Measurements from ENCODE around the gene RMP24.

Gene RMP24

DNA sequence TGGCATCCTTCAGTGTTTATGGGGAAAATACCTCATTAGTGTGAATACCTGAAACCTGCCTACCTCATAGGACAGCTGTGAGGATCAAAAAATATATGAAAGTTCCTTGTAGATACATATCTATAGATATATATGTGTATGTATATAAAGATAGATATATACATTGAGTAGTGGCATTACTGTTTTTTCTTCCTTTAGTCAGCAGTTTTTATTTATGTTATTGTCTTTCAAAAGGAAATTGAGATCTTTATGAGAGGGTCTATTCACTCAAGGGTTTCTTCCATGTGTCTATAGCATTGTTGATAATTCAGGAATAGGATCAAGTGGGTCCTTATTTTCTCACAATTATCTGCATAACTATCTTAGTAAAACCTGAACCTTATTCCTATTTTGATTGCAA lies 6.6 kb downstream of the RMP24 start:
- no peak for ATAC-seq
- ChIA-PET CTCF (no interaction called here), POLR2A (no interaction called here)
- H3K4me1 Mint-ChIP-seq, result peaks cover 2% of the 10 kb centered on the region
- no peak overlapping the region for H3K27ac Mint-ChIP-seq
- H3K9me3 Mint-ChIP-seq, result no peaks in the 10 kb centered on the region
- no peak for TF ChIP-seq E2F4 (CRISPR knock-in tag; IDR thresholded peaks at IDR 0.05; ENCODE audit: borderline replicate concordance, low read depth)
- no peaks in the 10 kb centered on the region for H3K27me3 Mint-ChIP-seq (ENCODE audit: low read depth)
- no peak for DNase-seq (ENCODE audit: low spot score)
- H3K36me3 Mint-ChIP-seq, result peaks cover 68% of the 10 kb centered on the region
- H3K4me3 Mint-ChIP-seq, result no peak overlapping the region

DNA sequence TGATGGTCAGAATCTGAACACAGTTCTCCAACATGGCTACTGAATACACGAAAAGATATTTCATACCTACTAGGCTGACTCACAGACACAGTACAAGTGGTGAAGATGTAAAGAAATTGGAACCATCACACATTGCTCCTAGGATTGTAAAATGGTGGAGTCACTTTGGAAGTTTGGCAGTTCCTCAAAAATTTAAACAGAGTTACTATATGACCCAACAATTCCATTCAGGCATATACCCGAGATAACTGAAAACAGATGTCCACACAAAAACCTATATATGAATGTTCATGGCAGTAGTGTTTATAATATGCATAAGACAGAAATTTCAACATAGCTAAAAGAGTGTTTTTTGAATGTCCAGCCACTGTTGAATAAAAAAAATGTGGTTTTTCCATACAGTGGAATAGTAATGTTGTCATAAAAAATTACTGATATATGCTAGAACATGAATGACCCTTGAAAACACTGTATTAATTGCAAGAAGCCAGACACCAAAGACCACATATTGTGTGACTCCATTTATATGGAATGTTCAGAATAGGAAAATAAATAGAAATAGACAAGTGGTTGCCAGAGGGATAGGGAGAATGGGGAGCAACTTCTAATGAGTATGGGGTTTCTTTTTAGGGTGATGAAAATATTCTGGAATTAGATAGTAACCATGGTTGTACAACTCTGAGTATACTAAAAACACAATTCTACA lies 10.1 kb downstream of the RMP24 start:
- POLR2A ChIA-PET, result interaction anchor here (1.1 kb wide), 1 partner anchor 10 kb away, joined by 3 read pairs; the partner anchor contains the start of gene RMP24
- DNase-seq (ENCODE audit: low spot score), result no peak

DNA sequence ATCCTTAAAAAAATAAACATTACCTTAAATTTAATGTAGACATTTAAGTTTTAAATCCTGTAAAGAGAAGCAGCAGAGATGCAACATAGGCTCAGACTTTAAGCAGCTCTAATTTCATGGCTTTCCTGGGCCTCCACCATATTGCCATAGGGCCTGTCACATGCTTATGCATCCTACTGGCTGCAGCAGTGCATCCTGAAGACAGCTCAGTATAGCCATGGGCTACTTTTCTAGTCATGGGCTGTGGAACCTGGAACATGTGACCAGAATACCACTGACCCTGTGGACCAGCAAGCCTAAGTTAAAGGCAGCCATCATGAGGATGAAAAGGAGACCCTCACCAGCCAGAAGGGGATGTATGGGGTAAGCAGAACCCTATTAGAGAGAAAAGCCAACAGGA lies 10.7 kb downstream of the RMP24 start:
- DNase-seq (ENCODE audit: low spot score), result no peak
- Mint-ChIP-seq H3K4me3 (no peak overlapping the region), H3K36me3 (peaks cover 36% of the 10 kb centered on the region), H3K27me3 (ENCODE audit: low read depth) (no peaks in the 10 kb centered on the region), H3K4me1 (no peaks in the 10 kb centered on the region), H3K27ac (no peak overlapping the region), H3K9me3 (no peaks in the 10 kb centered on the region)
- peak; percentile 51; the same call in 1 of the 2 replicates for ATAC-seq
- POLR2A ChIA-PET, result no interaction called here
- CTCF ChIA-PET, result interaction anchor here (2.3 kb wide), 1 partner anchor 35 kb away, joined by 8 read pairs; no protein-coding TSS in a partner anchor
- TF ChIP-seq USF2 (CRISPR knock-in tag; IDR thresholded peaks at IDR 0.05), result 0 out of 2 replicates have a peak, but pooled peaks have one; percentile 7
- TF ChIP-seq, protein P1, sequence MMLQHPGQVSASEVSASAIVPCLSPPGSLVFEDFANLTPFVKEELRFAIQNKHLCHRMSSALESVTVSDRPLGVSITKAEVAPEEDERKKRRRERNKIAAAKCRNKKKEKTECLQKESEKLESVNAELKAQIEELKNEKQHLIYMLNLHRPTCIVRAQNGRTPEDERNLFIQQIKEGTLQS (CRISPR knock-in tag; conservative IDR thresholded peaks at IDR 0.05), result no peak
- no peak for TF ChIP-seq NFATC4 (CRISPR knock-in tag; IDR thresholded peaks at IDR 0.05)
- no peak for TF ChIP-seq MLX (CRISPR knock-in tag; IDR thresholded peaks at IDR 0.05)

More for the DNA sequence above, 10.1 kb downstream of the RMP24 start:
- CTCF ChIA-PET, result interaction anchor here (2.3 kb wide), 1 partner anchor 35 kb away, joined by 8 read pairs; no protein-coding TSS in a partner anchor
- TF ChIP-seq TCF7 (CRISPR knock-in tag; IDR thresholded peaks at IDR 0.05; ENCODE audit: low read depth) (no peak), IRF1 (CRISPR knock-in tag; IDR thresholded peaks at IDR 0.05) (no peak), TP53 (CRISPR knock-in tag; IDR thresholded peaks at IDR 0.05) (no peak), SOX15 (CRISPR knock-in tag; IDR thresholded peaks at IDR 0.05) (no peak), MYBL2 (CRISPR knock-in tag; IDR thresholded peaks at IDR 0.05) (no peak), NFE2L1 (CRISPR knock-in tag; IDR thresholded peaks at IDR 0.05) (no peak), RELA (CRISPR knock-in tag; IDR thresholded peaks at IDR 0.05; ENCODE audit: borderline replicate concordance) (no peak)
- TF ChIP-seq, protein P2, sequence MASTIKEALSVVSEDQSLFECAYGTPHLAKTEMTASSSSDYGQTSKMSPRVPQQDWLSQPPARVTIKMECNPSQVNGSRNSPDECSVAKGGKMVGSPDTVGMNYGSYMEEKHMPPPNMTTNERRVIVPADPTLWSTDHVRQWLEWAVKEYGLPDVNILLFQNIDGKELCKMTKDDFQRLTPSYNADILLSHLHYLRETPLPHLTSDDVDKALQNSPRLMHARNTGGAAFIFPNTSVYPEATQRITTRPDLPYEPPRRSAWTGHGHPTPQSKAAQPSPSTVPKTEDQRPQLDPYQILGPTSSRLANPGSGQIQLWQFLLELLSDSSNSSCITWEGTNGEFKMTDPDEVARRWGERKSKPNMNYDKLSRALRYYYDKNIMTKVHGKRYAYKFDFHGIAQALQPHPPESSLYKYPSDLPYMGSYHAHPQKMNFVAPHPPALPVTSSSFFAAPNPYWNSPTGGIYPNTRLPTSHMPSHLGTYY (CRISPR knock-in tag; IDR thresholded peaks at IDR 0.05), result no peak
- Mint-ChIP-seq H3K27ac (no peak overlapping the region), H3K4me3 (no peak overlapping the region), H3K4me1 (no peaks in the 10 kb centered on the region), H3K9me3 (no peaks in the 10 kb centered on the region), H3K36me3 (peaks cover 42% of the 10 kb centered on the region), H3K27me3 (ENCODE audit: low read depth) (no peaks in the 10 kb centered on the region)
- ATAC-seq, result no peak

GRCh38 chr18:35983818-35984217 lies 11.3 kb downstream of the RMP24 start:
- peaks cover 34% of the 10 kb centered on the region for H3K36me3 Mint-ChIP-seq
- H3K27me3 Mint-ChIP-seq (ENCODE audit: low read depth), result no peaks in the 10 kb centered on the region
- ChIA-PET POLR2A (no interaction called here), CTCF (interaction anchor here (0.7 to 2.3 kb wide), 2 partner anchors 34 kb away, joined by 3 to 8 read pairs; no protein-coding TSS in a partner anchor)
- no peak for DNase-seq (ENCODE audit: low spot score)
- no peaks in the 10 kb centered on the region for H3K4me1 Mint-ChIP-seq
- H3K4me3 Mint-ChIP-seq, result no peak overlapping the region
- no peaks in the 10 kb centered on the region for H3K9me3 Mint-ChIP-seq
- H3K27ac Mint-ChIP-seq, result no peak overlapping the region
- no peak; the same call in 1 of the 2 replicates for ATAC-seq
- TF ChIP-seq ZNF121 (CRISPR knock-in tag; IDR thresholded peaks at IDR 0.05) (no peak), PRDM15 (CRISPR knock-in tag; IDR thresholded peaks at IDR 0.05) (no peak), ZNF263 (CRISPR knock-in tag; IDR thresholded peaks at IDR 0.05; ENCODE audit: low read depth) (no peak), MLX (CRISPR knock-in tag; IDR thresholded peaks at IDR 0.05) (no peak), OVOL2 (CRISPR knock-in tag; IDR thresholded peaks at IDR 0.05; ENCODE audit: borderline replicate concordance) (no peak), SP1 (CRISPR knock-in tag; conservative IDR thresholded peaks at IDR 0.05) (no peak), ZNF671 (CRISPR knock-in tag; IDR thresholded peaks at IDR 0.05) (no peak)

Measured in WTC11 (cell line).